GM12878 (cell line): ENCODE measurements around the gene RECQL5. TPM values are rescaled to one million over a fixed set of nuclear protein-coding genes. Genes with fewer than 3 reads are reported as not detected.

Source experiments
- ATAC-seq: fragments of 200-7000 bp; cut with Tn5 transposase; 3 replicates; pipeline ENCODE4 v1.9.1; 2020; ENCODE audit warnings: mild to moderate bottlenecking, moderate library complexity
- BruUV-seq: library from RNA; stranded (reverse); fragments of 400-500 nt; replicated peaks from 2 replicates; lab custom pipeline; 2021; lab: Mats Ljungman, UMichigan
- CTCF ChIA-PET: fragments of 300-600 bp; sonication (Branson Sonifier 250); formaldehyde crosslinking; extraction: SDS; loops from one replicate; lab custom pipeline; 2021; ENCODE audit warnings: inconsistent platforms; lab: Yijun Ruan, JAX
- POLR2A ChIA-PET: fragments of 350-600 bp; formaldehyde crosslinking; extraction: SDS; loops from one replicate; lab custom pipeline; 2021; ENCODE audit warnings: inconsistent platforms; lab: Charles Lee
- RAD21 ChIA-PET: fragments of 300-600 bp; sonication (Branson Sonifier 250); formaldehyde crosslinking; loops from one replicate; lab custom pipeline; 2023; ENCODE audit warnings: antibody characterized with exemption; ENCODE audit not compliant: unreplicated experiment; lab: Charles Lee
- SMC1A ChIA-PET: fragments of 300-600 bp; sonication (Branson Sonifier 250); formaldehyde crosslinking; loops from one replicate; lab custom pipeline; 2023; ENCODE audit not compliant: unreplicated experiment, uncharacterized antibody; lab: Charles Lee
- DNase-seq: peaks from one replicate; pipeline ENCODE4 v3.0.0-alpha.2; 2011; ENCODE audit warnings: low read depth, low spot score
- FAIRE-seq: peaks from 3 replicates; lab custom pipeline; 2011; peaks lifted over from hg19 to GRCh38; lab: Jason Lieb, UNC
- H2AFZ ChIP-seq: 2 replicates; pipeline ENCODE4 v1.6.0; 2011; ENCODE audit warnings: low read depth, low read length, control low read depth; ENCODE audit not compliant: control insufficient read depth
- H3K27ac ChIP-seq: 2 replicates; pipeline ENCODE4 v1.5.1; 2011; ENCODE audit warnings: control low read depth; ENCODE audit not compliant: control insufficient read depth, insufficient read depth
- H3K27me3 ChIP-seq, 2 experiments: replicated peaks in 1 of 2; 2 replicates each; pipeline versions ENCODE4 v1.6.0 to v1.6.1; 2011; ENCODE audit warnings: low read length in 1 of 2; ENCODE audit not compliant: control insufficient read depth in 2 of 2, insufficient read depth in 2 of 2
- H3K36me3 ChIP-seq, 2 experiments: 2 replicates each; pipeline ENCODE4 v1.5.1; 2011; ENCODE audit warnings: low read length in 1 of 2; ENCODE audit not compliant: control insufficient read depth in 2 of 2, insufficient read depth in 2 of 2
- H3K4me1 ChIP-seq: 2 replicates; pipeline ENCODE4 v1.6.1; 2011; ENCODE audit warnings: mild to moderate bottlenecking, low read length, moderate library complexity, mixed read lengths; ENCODE audit not compliant: control insufficient read depth, insufficient read depth
- H3K4me2 ChIP-seq: 2 replicates; pipeline ENCODE4 v1.6.0; 2011; ENCODE audit warnings: control low read depth; ENCODE audit not compliant: control insufficient read depth, insufficient read depth
- H3K4me3 ChIP-seq: fragments of 200-600 bp; sonication (generic); 2 replicates; pipeline ENCODE4 v1.5.1; 2016
- H3K79me2 ChIP-seq: 2 replicates; pipeline ENCODE4 v1.6.0; 2011; ENCODE audit warnings: low read length; ENCODE audit not compliant: control insufficient read depth, insufficient read depth
- H3K9ac ChIP-seq: 2 replicates; pipeline ENCODE4 v1.8.0; 2011; ENCODE audit warnings: low read length, control low read depth, mixed read lengths; ENCODE audit not compliant: control insufficient read depth, insufficient read depth
- H3K9me3 ChIP-seq: replicated peaks from 3 replicates; pipeline ENCODE4 v1.5.1; 2011; ENCODE audit warnings: mild to moderate bottlenecking, low read length; ENCODE audit not compliant: control insufficient read depth, insufficient read depth
- H4K20me1 ChIP-seq: 2 replicates; pipeline ENCODE4 v1.6.0; 2011; ENCODE audit not compliant: control insufficient read depth, insufficient read depth
- JUND ChIP-seq: IDR thresholded peaks from 2 replicates; pipeline ENCODE4 v1.6.1; 2012; ENCODE audit warnings: low read depth, mild to moderate bottlenecking, low read length, improper control_type of control experiment, moderate library complexity
- WGBS: methylation state at CpG from one replicate; pipeline ENCODE4 v1.1.6; 2016; ENCODE audit warnings: low lambda C conversion rate; ENCODE audit not compliant: insufficient replicate concordance, insufficient coverage; ENCODE audit errors: missing lambda C conversion rate; 5-methylcytosine and 5-hydroxymethylcytosine counted together
- in situ Hi-C: fragments of 300-500 bp; cut with MboI; formaldehyde crosslinking; loops from 9 replicates; pipeline ENCODE4 v1.14.3; 2018; ENCODE audit warnings: mixed read lengths
- intact Hi-C: fragments of 100-400 bp; cut with micrococcal nuclease; formaldehyde crosslinking; loops from one replicate; pipeline ENCODE4 v1.14.2; 2022; ENCODE audit not compliant: unreplicated experiment
- polyA plus RNA-seq, 11 experiments: library from polyadenylated mRNA; depleted of rRNA in 4 of 11; unstranded in 6 of 11; stranded (reverse) in 5 of 11; fragments of >200 nt; fragmentation: Nextera tagmentation in 4 of 11; fragmentation: Illumina TruSeq in 1 of 11; extraction: Ambion mirVana in 4 of 11; extraction: Trizol in 1 of 11; gene quantifications; 1 replicate in 1 of 11; 2 replicates in 10 of 11; pipeline versions ENCODE4 v1.2.1 to v1.2.3, GENCODE V29; 2011 to 2016; ENCODE audit warnings: inconsistent platforms in 2 of 11, missing spikeins in 2 of 11, low read depth in 1 of 11
- total RNA-seq, 4 experiments: library from RNA; depleted of rRNA in 3 of 4; stranded (reverse); fragments of >200 nt in 3 of 4; fragmentation: Illumina TruSeq in 1 of 4; extraction: Trizol in 1 of 4; gene quantifications; 2 replicates each; pipeline versions ENCODE4 v1.2.1 to v1.2.3, GENCODE V29; 2013 to 2021
- TF ChIP-seq, protein P1 (sequence below): fragments of 450-650 bp; IDR thresholded peaks from 2 replicates; pipeline ENCODE4 v1.6.1; 2016; ENCODE audit warnings: mild to moderate bottlenecking

RECQL5 gene
- total and polyA plus RNA-seq, 10 of the 15 experiments (the other 5 are each of a cell fraction or from before 2014, with no cell fraction given), result 3.6 to 30.6 (median 20.1) TPM

DNA sequence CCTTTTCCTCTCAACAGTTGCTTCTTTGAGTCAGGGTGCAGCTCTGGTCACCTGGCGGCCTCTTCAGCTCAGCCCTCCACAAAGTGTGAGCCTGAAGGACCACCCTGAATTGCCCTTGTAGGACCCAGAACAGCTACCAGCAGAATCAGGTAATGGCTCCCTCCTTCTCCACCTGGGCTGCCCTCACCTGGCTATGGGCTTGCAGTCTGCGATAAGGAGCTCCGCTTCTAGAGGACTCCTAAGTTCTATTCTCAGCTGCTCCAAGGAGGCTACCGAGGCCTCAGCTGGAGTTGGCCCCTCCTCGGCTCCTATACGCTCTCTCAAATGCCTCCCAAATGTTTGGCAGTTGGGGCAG, 20.3 kb downstream of the RECQL5 start:
- peaks cover 14% of the 10 kb centered on the region for H3K4me1 ChIP-seq
- BruUV-seq, result TSS peak; percentile 88
- H3K27me3 ChIP-seq, result no peaks in the 10 kb centered on the region
- POLR2A ChIA-PET, result interaction anchor here (0.6 to 2.1 kb wide), 8 partner anchors 8 to 438 kb away, joined by 3 to 12 read pairs (median 4); partner anchors contain the start of genes RECQL5 and SMIM5
- H4K20me1 ChIP-seq, result no peaks in the 10 kb centered on the region
- H2AFZ ChIP-seq, result no peak overlapping the region
- in situ Hi-C loops, result no loop called here
- H3K9ac ChIP-seq, result no peak overlapping the region
- TF ChIP-seq, protein P1, sequence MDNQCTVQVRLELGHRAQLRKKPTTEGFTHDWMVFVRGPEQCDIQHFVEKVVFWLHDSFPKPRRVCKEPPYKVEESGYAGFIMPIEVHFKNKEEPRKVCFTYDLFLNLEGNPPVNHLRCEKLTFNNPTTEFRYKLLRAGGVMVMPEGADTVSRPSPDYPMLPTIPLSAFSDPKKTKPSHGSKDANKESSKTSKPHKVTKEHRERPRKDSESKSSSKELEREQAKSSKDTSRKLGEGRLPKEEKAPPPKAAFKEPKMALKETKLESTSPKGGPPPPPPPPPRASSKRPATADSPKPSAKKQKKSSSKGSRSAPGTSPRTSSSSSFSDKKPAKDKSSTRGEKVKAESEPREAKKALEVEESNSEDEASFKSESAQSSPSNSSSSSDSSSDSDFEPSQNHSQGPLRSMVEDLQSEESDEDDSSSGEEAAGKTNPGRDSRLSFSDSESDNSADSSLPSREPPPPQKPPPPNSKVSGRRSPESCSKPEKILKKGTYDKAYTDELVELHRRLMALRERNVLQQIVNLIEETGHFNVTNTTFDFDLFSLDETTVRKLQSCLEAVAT, result peak; percentile 5; the same call in 1 of the 2 replicates
- no peak for TF ChIP-seq JUND
- CTCF ChIA-PET, result interaction anchor here (0.9 to 19.5 kb wide), 12 partner anchors 8 to 118 kb away, joined by 3 to 349 read pairs (median 6); partner anchors contain the start of genes GALK1, RECQL5, SAP30BP and SMIM5
- no peaks in the 10 kb centered on the region for H3K79me2 ChIP-seq
- FAIRE-seq, result no peak
- intact Hi-C loops, result no loop called here
- H3K36me3 ChIP-seq, result peaks cover 3 to 14% of the 10 kb centered on the region in 2 experiments; a peak in 3 of 4 replicates
- no peak for ATAC-seq
- RAD21 ChIA-PET, result interaction anchor here (0.8 to 4.3 kb wide), 11 partner anchors 10 to 162 kb away, joined by 3 to 33 read pairs (median 3); partner anchors contain the start of gene SMIM5
- no peak overlapping the region; the same call in 1 of the 2 replicates for H3K27ac ChIP-seq
- SMC1A ChIA-PET, result interaction anchor here (0.7 to 4.5 kb wide), 11 partner anchors 8 to 901 kb away, joined by 3 to 28 read pairs (median 4); partner anchors contain the start of genes RECQL5, SAP30BP and SMIM5
- no peaks in the 10 kb centered on the region for H3K9me3 ChIP-seq
- WGBS, result 85% methylated on average over 6 of the region's 6 CpGs
- no peak for DNase-seq
- H3K4me2 ChIP-seq, result no peak overlapping the region
- H3K4me3 ChIP-seq, result no peak overlapping the region
